Neutrophil (primary cell): ENCODE data around the gene ABLIM3.

ENCODE experiments used
- H3K27ac ChIP-seq: fragments of 200-600 bp; sonication (generic); 2 replicates; pipeline ENCODE4 v1.5.1; 2016; ENCODE audit warnings: mild to moderate bottlenecking, moderate library complexity
- H3K27me3 ChIP-seq: fragments of 200-600 bp; sonication (generic); 2 replicates; pipeline ENCODE4 v1.6.0; 2016; ENCODE audit warnings: mild to moderate bottlenecking
- H3K36me3 ChIP-seq: fragments of 200-600 bp; sonication (generic); 2 replicates; pipeline ENCODE4 v1.5.1; 2017
- H3K4me1 ChIP-seq, 2 experiments: fragments of 200-600 bp in 1 of 2; sonication (generic) in 1 of 2; 1 replicate in 1 of 2; 2 replicates in 1 of 2; pipeline versions ENCODE4 v1.5.1 to v1.6.1; 2013 to 2016; ENCODE audit warnings: low read depth in 1 of 2, low read length in 1 of 2, mild to moderate bottlenecking in 1 of 2, moderate library complexity in 1 of 2; ENCODE audit not compliant: control insufficient read depth in 1 of 2, insufficient read depth in 1 of 2
- H3K4me3 ChIP-seq, 2 experiments: fragments of 200-600 bp in 1 of 2; sonication (generic) in 1 of 2; 1 replicate in 1 of 2; 2 replicates in 1 of 2; pipeline ENCODE4 v1.5.1; 2013 to 2016; ENCODE audit warnings: low read depth in 1 of 2, low read length in 1 of 2, mild to moderate bottlenecking in 1 of 2, moderate library complexity in 1 of 2
- H3K9me3 ChIP-seq: fragments of 200-600 bp; sonication (generic); 2 replicates; pipeline ENCODE4 v1.5.1; 2016
- CTCF ChIP-seq: fragments of 200-600 bp; sonication (generic); IDR thresholded peaks from 2 replicates; pipeline ENCODE4 v1.5.1; 2016; ENCODE audit warnings: antibody characterized with exemption

Gene ABLIM3

GRCh38 chr5:149166128-149166527, 24.8 kb downstream of the ABLIM3 start:
- no peak overlapping the region for H3K27ac ChIP-seq
- H3K27me3 ChIP-seq, result peaks cover 12% of the 10 kb centered on the region
- TF ChIP-seq CTCF, result no peak
- no peaks in the 10 kb centered on the region for H3K9me3 ChIP-seq
- no peaks in the 10 kb centered on the region for H3K4me1 ChIP-seq
- H3K4me3 ChIP-seq, result no peak overlapping the region
- H3K36me3 ChIP-seq, result no peaks in the 10 kb centered on the region

GRCh38 chr5:149166591-149167100, 25.4 kb downstream of the ABLIM3 start:
- Histone ChIP-seq H3K4me3 (no peak overlapping the region), H3K27ac (no peak overlapping the region), H3K4me1 (no peaks in the 10 kb centered on the region), H3K36me3 (no peaks in the 10 kb centered on the region), H3K27me3 (peaks cover 16% of the 10 kb centered on the region), H3K9me3 (no peaks in the 10 kb centered on the region)
- TF ChIP-seq CTCF, result no peak

- H3K4me1 ChIP-seq, result no peaks in the 10 kb centered on the region
- no peak for TF ChIP-seq CTCF
- H3K9me3 ChIP-seq, result no peaks in the 10 kb centered on the region
- peaks cover 16% of the 10 kb centered on the region for H3K27me3 ChIP-seq
- no peaks in the 10 kb centered on the region for H3K36me3 ChIP-seq
- no peak overlapping the region for H3K27ac ChIP-seq
- no peak overlapping the region for H3K4me3 ChIP-seq
Observed at GRCh38 chr5:149168276-149168906, 27.1 kb downstream of the ABLIM3 start.

GRCh38 chr5:149170299-149170698, 29.0 kb downstream of the ABLIM3 start:
- H3K27ac ChIP-seq, result no peak overlapping the region
- H3K4me3 ChIP-seq, result no peak overlapping the region
- H3K4me1 ChIP-seq, result no peaks in the 10 kb centered on the region
- H3K27me3 ChIP-seq, result peaks cover 16% of the 10 kb centered on the region
- H3K36me3 ChIP-seq, result no peaks in the 10 kb centered on the region
- no peaks in the 10 kb centered on the region for H3K9me3 ChIP-seq
- TF ChIP-seq CTCF, result no peak

GRCh38 chr5:149172261-149172660, 31.0 kb downstream of the ABLIM3 start:
- Histone ChIP-seq H3K9me3 (no peaks in the 10 kb centered on the region), H3K27ac (no peak overlapping the region), H3K27me3 (peaks cover 17% of the 10 kb centered on the region), H3K4me3 (no peak overlapping the region), H3K4me1 (no peaks in the 10 kb centered on the region), H3K36me3 (no peaks in the 10 kb centered on the region)
- no peak for TF ChIP-seq CTCF
